GM18873 (cell line): ENCODE results near the gene HOXD8.

ENCODE experiments used
- ATAC-seq: cut with Tn5 transposase; IDR thresholded peaks from one replicate; pipeline ENCODE4 v1.9.1; 2021; ENCODE audit warnings: mild to moderate bottlenecking, moderate library complexity, moderate number of reproducible peaks; ENCODE audit not compliant: unreplicated experiment, low FRiP score

The HOXD8 gene

GRCh38 chr2:176140513-176141317, 11.2 kb downstream of the HOXD8 start:
- peak; percentile 71 for ATAC-seq

- no peak for ATAC-seq
These were observed 12.8 kb downstream of the HOXD8 start for GRCh38 chr2:176142281-176142680.

- ATAC-seq = no peak
These were observed 15.8 kb downstream of the HOXD8 start for GRCh38 chr2:176145085-176145969.

GRCh38 chr2:176146101-176146500, 16.6 kb downstream of the HOXD8 start:
- ATAC-seq = no peak

- ATAC-seq = no peak
These were observed 17.1 kb downstream of the HOXD8 start for GRCh38 chr2:176146645-176147044.

- ATAC-seq = no peak
These were observed 17.8 kb downstream of the HOXD8 start for GRCh38 chr2:176147210-176147799.

- no peak for ATAC-seq
These were observed 18.4 kb downstream of the HOXD8 start for GRCh38 chr2:176147800-176148496.

- no peak for ATAC-seq
These were observed 19.4 kb downstream of the HOXD8 start for GRCh38 chr2:176148751-176149421.

- no peak for ATAC-seq
These were observed 20.0 kb downstream of the HOXD8 start for GRCh38 chr2:176149481-176149938.

GRCh38 chr2:176149939-176150583, 20.6 kb downstream of the HOXD8 start:
- no peak for ATAC-seq

GRCh38 chr2:176150584-176151441, 21.3 kb downstream of the HOXD8 start:
- ATAC-seq = no peak

- no peak for ATAC-seq
These were observed 22.2 kb downstream of the HOXD8 start, which contains the start of gene HOXD4 for GRCh38 chr2:176151442-176152287. Gene HOXD4, plus strand, starts transcription at chr2:176151550. Its CDS starts 84 bp downstream, at chr2:176151634.

GRCh38 chr2:176152350-176153181, 23.1 kb downstream of the HOXD8 start:
- no peak for ATAC-seq

GRCh38 chr2:176154576-176155252, 25.2 kb downstream of the HOXD8 start:
- no peak for ATAC-seq

GRCh38 chr2:176155356-176156044, 26.0 kb downstream of the HOXD8 start:
- ATAC-seq = no peak
